ENCODE results near the gene ITPK1.

The ITPK1 gene

DNA sequence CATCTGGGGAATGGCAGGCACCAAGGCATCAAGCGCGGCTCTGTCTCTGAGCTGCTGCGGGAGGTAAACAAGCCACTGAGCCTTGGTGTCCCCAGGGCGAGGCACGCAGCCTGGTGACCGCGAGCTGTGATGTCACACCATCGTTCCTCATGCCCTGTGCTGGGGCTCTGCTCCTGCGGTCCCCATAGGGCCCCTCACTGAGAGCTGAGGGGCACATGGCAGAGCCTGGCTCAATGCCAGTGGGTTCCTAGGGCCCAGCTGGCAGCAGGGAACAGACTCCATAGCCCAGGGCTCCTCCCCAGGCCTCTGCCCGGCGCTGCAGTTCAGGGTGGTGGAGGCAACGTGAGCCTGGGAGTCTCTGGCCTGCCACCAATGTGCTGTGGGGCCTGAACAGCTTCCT is 170.2 kb downstream of the ITPK1 start:
- DNase-seq: no peak

DNA sequence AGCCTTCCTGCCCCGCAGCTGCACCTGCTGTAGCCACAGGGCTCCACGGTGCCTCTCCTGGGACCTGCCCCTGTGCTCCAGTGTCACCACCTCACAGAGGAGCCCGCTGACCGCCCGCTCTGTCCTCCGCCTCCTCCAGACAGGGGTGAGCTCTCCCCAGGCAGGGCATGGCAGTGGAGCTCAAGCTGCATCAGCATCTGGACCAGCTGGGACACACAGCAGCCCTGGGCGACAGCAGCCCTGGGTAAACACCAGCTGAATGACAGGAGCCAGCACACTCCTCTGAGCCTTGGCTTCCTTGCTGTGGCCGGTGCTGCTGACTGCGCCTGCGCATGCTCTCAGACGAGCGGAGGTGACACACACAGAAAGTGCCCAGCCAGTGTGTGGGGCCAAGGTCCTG is 170.7 kb downstream of the ITPK1 start:
- no peak for DNase-seq

DNA sequence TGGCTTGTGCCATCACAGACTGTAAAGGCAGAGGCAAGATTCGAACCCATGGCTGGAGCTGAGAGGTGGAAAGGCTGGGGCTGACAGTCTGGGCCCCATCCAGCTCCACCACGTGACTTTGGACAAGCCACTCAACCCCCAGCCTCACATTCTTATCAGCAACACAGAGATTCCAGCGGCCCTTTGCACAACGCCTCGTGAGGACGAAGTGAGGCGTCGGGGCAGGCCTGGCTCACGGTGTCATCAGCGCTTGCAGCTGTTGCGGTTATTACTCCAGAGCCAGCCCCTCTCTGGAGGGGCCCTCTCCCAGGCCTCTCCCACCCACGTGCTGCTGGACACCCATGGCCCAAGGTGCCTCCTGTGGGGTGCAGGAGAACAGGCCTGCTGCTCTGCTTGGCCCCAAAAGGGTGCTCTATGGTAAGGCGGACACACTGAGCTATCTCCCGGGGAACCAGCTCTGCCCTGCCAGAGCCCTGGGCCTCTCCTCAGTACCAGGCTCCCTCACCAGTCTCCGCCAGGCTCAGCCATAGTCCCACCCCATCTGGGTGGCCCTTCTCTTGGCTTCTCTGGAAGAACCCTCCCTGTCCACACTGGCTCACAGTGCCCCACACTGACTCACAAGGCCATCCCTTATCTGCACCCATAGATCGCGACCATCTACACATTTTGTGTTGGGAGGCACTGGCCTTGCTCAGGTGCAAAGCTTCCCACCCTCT is 171.7 kb downstream of the ITPK1 start:
- DNase-seq: no peak

DNA sequence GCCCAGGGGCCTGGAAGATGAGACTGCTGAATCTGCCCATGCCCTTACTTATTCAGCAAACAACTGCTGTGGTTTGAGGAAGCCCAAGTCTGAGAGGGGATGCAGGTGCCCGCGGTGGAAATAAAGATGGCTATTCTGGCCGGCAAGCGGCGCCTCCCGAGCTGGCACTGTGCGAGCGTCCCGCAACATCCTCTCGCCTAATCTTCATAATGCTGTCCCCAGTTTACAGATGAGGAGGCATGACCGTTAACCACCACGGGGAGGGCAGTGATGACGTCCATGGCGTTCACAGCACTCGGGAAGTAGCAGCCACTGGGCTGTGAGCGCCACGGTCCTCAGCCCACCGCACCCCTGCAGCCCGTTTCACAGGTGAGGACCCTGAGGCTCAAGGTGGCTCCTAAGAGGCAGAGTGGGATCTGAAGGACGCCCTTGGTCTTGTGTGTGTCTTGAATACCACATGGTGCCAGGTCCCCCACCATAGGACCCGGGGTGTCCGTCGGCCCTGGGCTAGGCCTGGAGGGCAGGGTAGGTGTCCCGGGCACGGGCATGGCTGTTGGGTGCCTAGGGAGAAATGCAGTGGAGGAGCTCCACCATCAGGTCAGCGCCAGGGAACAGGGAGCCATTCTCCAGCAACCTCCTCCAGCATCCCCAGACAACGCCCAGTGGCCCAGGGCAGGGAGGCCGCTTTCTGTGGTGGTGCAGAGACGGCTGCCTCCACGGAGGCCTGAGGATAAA is 172.6 kb downstream of the ITPK1 start:
- DNase-seq: no peak

DNA sequence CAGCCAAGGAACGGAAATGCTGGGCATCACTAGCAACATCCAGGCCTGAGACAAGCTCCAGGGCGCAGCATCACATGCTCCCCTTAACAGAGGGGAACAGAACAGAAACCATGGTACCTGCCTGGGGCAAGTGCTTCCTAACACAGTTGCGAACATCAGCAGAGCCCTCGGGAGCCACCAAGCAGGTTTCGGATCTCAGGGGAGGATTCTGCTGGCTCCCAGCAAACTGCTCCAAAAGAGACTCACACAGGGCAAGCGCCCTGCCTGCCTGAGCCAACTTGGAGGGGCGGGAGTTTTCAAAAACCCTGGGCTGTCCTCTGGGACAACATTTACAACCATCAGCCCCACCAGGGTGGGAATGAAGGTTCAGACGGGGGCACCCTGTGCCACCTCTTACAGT is 173.1 kb downstream of the ITPK1 start:
- no peak for DNase-seq

DNA sequence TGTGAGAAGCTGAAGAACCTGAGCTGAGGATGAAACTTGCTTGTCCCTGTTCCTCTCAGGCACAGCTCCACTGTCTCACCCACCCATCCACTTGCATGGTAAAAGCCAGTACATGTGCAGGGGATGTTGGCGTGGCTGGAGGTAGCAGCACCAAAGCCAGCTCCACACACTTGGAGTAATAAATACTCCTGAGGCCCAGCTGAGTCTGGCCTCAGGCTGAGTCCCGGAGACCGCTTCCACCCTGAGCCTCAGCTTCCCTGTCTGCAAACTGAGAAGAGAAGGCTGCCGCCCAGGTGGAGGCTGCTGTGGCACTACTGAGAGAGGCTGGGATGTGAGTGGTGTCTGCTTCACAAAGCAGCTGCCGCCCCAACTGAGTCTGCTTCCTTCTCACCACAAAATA is 173.6 kb downstream of the ITPK1 start:
- no peak for DNase-seq

DNA sequence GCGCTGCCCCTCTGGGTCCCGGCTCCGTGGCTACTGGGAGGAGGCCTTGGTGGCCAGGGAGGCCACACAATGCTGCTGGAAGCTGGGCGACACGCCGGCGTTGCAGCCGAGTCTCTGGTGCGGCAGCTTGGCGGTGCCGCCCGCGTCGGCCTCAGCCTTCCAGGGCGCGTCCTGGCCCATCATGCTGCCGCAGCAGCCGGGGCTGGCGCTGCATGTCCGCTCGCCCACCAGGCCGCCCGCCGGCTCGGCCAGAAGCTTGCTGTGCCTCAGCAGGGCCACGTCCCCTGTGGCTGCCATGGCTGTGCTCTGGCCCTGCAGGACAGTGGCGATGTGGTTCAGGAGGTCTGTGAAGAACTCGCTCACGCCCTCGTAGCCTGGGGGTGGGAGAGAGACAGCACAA is 174.2 kb downstream of the ITPK1 start:
- no peak for DNase-seq

DNA sequence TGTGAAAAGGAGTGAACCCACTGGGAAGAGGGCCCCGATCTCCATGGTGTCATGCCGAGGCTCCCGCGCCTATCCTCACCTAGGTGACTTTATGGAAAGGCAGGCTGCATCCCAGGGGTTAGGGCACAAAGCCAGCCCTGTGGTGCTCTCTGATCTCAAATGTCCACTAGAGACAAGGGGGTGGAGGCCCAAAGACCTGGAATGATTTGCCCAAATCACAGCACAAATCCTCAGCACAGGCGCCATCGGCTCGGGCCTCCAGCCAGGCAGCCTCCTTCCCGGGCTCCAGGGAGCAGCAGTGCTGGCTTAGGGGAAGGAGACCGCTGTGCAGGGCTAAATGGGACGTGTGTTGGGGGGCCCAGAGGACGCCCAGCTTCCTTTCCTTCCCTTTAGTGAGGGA is 175.2 kb downstream of the ITPK1 start:
- DNase-seq: no peak

DNA sequence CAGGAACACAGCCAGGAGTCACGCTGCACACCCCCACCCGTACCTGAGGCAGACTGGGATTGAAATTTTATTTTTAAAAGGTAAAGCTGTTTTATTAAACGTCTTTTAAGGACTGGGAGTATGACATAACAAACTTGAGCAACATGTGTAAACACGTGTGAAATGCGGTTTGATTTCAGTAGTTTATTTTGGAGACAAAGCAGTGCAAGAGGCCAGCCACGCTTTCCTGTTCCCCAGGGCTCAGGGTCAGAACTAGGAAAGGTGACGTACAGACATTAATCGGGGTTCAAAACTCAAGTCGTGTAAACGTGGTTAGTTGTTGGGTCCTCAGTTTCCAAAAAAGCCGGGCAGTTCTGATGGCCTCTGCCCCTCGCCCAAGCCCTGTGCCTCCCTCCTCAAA is 176.0 kb downstream of the ITPK1 start:
- no peak for DNase-seq

DNA sequence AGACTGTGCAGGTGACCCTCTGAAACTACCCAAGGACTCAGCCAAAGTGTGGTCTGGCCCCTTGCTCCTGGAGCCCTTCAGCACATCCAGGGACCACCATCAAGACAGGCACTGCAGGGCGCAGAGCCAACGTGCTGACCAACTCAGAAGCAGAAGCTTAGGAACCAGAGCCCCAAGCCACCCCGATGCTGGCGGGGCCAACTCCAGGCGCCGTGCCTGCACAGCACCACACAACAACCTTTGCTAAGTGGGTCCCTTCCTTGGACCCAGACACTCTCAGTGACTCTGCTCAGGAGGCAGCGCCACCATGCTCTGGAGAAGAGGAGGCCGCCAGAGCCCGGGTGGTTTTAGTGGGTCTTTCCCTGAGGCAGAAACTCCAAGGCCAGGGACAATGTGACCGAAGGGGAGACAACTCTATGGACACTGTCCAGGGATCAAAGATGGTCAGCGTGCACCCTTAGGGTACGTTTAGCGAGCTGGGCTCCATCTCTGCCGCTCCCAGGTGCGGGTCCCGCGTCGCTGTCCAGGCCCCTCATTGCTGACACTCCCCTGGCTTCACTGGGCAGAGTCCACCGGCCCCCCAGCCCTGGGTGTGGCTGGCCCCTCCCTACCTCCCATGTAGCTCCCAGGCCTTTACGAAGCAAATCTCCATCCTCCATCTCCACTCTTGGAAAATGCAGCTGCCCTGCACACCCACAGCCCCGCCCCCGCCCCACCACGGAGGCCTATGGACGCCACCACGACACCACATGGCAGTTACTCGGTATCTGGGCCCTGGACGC is 176.6 kb downstream of the ITPK1 start:
- no peak for DNase-seq

DNA sequence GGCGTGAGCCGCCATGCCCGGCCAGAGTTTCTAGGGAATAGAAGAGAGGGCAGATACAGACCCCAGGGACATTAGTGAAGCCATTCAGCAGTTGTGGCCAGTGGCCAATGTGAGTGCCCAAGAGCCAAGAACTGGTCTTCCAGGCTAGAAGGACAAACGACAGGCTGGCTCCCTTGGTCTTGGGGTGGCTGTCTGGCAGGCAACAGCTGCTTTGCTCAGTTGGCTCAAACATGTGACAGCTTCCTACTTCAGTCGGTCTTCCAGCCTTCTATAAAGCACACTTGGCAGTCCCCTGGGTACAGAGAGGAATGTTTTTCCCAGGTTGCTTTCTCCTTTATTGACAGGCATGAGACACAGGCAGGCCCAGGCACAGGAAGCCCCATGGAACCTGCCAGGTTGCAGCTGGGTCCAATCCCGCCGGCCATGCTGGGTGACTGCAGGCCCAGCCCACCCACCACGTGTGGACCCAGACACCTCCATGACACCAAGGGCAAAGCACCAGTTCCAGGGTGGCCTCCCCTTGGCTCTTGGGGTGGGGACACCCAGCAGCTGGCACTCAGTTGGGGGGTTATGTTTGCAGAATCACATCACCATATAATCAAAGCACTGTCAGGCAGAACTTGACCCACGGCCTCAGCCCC is 177.4 kb downstream of the ITPK1 start:
- no peak for DNase-seq

DNA sequence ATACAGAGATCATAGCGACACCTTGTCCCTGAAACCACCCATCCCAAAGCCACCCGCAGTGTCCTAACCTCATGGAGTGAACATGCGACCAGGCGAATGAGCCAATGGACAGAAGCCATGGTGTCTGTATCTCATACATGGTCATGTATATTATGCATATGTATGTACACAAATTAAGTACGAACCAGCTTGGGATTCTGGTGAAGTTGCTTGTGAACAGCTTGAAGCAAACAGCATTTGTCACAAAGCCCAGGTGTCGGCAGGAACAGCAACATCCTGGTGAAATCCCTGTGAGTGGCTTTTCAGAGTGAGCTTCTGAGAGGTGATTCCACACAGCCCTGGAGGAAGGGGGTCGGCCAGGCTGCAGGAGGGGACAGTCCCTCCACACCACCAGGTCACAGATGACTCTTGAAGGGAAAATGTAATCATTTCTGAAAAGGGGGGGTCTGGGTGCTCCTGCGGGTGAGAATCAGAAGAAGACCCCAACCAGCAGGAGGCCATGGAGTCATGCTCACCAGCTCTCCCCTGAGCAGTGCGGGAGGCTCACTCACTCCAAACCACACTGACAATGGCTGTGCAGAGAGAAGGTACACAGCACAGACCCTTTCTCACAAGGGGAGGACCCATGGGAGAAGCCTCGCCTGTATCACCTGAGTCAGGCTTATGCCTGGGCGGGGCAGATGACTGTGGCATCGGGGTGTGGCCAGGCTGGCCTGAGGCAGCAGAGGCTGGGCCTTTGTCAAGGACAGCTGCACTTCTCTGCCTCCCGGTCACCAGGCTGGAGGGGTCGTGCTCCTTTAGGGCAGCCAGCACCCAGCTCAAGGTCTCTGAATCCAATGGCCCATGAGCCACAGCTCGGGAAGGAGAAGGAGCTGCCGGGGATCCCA is 178.4 kb downstream of the ITPK1 start:
- DNase-seq: no peak

DNA sequence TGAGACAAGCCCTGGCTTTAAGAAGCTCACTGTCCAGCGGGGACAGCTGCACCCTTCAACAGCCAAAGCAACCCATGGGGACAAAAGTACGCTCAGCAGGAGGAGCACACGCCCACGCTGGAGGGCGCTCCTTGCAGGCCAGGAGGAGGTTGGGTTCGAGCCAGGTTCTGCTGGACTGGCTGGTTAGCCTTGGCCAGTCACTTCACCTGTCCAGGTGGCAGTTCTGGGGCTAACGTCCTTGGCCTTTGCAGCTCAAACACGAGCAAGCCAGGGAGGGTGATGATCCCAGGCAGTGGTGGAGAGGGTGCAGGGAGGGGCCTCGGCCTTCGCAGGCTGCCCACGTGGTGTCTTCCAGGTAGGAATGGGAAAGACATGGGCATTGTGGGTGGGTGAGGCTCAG is 179.6 kb downstream of the ITPK1 start:
- DNase-seq: no peak

DNA sequence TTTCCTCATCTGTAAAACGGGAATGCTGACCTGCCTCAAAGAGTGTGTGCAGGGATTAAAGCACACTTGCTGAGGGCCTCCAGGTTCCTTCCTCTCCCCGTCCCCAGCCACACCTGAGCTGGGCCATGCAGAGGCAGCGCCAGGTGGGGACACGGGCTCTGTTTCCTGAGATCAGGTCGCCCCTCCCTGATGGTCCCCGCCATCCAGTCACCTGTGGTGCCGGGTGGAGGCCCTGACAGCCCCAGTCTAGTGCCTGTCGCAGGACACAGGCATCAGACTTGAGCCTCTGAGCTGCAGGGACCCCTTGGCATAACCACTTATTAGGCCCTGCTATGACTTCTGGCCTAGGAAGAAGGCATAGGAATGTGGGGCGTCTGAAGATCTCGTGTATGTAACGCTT is 180.3 kb downstream of the ITPK1 start:
- DNase-seq: no peak

DNA sequence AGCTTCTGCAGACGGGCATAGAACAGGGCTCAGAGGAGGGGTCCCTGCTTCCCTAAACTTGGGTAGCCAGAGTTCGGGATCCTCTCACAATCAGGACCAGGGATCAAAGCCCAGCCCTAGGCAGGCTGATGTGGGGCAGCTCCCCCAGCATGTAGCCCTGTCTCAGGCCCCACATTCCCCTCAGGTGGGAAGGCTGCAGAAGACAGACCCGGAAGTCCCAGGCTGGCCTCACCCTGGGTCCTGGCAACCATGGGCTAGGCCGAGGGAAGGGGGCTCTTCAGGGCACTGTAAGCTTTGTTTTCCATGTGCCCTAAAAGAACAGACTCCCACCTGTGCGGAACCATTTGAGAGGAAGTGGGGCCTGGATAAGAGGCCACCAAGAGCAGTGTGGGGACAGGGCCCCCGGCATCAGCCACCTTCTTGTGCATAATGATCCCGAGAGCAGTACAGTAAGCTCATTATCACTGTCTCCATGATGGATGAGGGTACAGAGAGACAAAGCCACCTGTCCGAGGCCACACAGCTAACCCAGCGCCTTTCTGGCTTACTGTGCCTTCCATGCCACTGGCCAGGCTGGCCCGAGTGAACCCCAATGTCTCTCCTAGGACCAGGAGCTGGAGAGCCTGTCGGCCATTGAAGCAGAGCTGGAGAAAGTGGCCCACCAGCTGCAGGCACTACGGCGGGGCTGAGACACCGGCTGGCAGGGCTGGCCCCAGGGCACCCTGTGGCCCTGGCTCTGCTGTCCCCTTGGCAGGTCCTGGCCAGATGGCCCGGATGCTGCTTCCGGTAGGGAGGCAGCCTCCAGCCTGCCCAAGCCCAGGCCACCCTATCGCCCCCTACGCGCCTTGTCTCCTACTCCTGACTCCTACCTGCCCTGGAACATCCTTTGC is 181.3 kb downstream of the ITPK1 start:
- no peak for DNase-seq

DNA sequence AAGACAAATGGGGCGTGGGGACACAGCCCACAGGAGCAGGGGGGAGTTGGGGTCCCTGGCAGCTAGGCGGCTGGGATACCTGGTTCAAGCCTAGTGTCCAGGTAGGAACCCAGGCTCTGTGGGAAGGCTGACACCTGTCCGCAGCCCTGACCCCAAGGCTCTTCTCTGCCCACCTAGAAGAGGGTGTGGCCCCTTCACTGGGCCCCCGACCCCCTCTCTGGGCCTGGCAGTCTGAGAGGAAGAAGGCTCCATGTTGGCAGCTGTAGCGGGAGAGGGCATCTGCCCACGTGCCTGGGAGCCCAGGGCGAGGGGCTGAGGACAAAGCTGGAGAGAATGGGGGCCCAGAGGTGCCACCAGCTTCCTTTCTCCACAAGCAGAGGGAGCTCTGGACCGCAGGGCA is 182.2 kb downstream of the ITPK1 start:
- DNase-seq: no peak

DNA sequence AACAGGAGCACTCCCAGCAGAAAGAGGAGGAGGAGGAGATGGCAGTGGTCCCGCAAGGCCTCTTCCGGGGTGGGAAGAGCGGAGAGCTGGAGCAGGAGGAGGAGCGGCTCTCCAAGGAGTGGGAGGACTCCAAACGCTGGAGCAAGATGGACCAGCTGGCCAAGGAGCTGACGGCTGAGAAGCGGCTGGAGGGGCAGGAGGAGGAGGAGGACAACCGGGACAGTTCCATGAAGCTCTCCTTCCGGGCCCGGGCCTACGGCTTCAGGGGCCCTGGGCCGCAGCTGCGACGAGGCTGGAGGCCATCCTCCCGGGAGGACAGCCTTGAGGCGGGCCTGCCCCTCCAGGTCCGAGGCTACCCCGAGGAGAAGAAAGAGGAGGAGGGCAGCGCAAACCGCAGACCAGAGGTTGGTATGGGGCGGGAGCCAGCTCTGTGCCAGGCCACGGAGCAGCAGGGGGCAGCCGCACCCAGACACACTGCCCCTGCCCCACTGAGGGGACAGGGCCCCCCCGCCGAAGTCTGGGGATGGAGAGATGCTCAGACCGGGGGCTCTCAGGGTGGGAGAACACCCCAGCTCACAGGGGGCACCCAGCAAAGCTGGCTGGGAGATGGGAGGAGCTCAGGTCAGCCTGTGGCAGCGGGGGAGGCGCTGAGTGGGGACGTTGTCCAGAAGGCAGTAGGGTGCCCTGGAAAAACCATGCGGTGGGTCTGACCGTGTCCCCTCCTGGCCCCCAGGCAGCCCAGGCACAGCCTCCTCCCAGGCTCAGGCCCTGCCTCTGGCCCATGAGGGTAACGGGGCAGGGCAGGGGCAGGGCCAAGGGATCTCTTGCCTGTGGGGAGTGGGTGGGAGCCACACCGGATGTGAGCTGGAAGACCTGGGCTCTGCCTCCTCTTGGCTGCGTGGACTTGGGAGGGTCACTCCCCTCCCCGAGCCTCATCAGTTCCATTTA is 183.0 kb downstream of the ITPK1 start:
- no peak for DNase-seq

DNA sequence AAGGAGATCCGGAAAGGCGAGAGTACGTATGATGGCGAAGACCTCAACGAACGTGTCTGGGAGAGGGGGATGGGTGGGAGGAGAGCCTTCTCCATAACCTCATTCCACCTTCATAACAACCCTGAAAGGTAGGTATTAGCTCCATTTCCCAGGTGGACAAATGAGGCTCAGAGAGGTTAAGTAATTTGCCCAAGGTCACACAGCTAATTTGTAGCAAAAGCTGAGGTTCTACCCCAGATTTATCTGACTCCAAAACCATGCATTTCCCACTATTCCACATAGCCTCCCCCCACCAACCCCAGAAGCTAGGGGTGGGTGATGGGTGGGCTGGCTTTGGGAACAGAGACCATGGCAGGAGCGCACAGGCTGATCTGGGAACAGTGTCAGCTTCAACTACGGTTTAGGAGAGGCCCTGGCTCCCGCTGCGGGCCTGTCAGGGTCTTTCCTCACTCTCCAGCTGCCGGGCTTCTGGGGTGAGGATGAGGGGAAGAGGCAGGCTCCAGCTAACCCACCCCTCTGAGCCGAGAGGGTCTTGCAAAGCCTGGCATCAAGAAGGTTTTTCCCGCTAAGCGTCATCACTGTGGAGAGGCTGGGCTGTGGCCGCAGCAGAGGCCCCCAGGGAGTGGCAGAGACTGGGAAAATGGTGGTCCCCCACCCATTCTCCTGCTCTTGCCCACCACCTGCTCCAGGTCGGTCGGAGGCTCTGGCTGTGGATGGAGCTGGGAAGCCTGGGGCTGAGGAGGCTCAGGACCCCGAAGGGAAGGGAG is 183.9 kb downstream of the ITPK1 start:
- DNase-seq: no peak

Data from T-helper 9 cell (primary cell).